GM10266 (cell line): ENCODE data around the gene ZNF747.

Experiments used
- DNase-seq: peaks from one replicate; pipeline ENCODE4 v3.0.0; 2012; ENCODE audit errors: extremely low spot score
- CTCF ChIP-seq: IDR thresholded peaks from 2 replicates; pipeline ENCODE4 v1.5.1; 2012; ENCODE audit warnings: mild to moderate bottlenecking, low read depth; ENCODE audit not compliant: control insufficient read depth, insufficient read depth; ENCODE audit errors: missing control alignments

ZNF747 gene

GRCh38 chr16:30562021-30562420 is 27.4 kb upstream of the ZNF747 start:
- TF ChIP-seq CTCF: no peak
- DNase-seq: no peak

- TF ChIP-seq CTCF: no peak
- DNase-seq: no peak
Observed at GRCh38 chr16:30561089-30561816, 26.6 kb upstream of the ZNF747 start.

GRCh38 chr16:30559690-30560089 is 25.0 kb upstream of the ZNF747 start:
- no peak for TF ChIP-seq CTCF
- no peak for DNase-seq

- DNase-seq: no peak
- TF ChIP-seq CTCF: no peak
Observed at GRCh38 chr16:30558789-30559377, 24.2 kb upstream of the ZNF747 start.

- peak; percentile 96 for DNase-seq
- no peak for TF ChIP-seq CTCF
Observed at GRCh38 chr16:30557957-30558788, 23.5 kb upstream of the ZNF747 start, which contains the start of gene ZNF764. Gene ZNF764 (minus strand): TSS chr16:30558374. CDS start chr16:30558182, 192 bp downstream.

- no peak for DNase-seq
- TF ChIP-seq CTCF: no peak
Observed at GRCh38 chr16:30557707-30557956, 23.0 kb upstream of the ZNF747 start.

- TF ChIP-seq CTCF: no peak
- no peak for DNase-seq
Observed at GRCh38 chr16:30556125-30556473, 21.4 kb upstream of the ZNF747 start.
